Measurements from ENCODE around the gene GRK1.

- TF ChIP-seq CTCF (IDR thresholded peaks at IDR 0.05): no peak
- TF ChIP-seq POLR2AphosphoS5 (IDR thresholded peaks at IDR 0.05): no peak
- no peak for TF ChIP-seq POLR2A (IDR thresholded peaks at IDR 0.05)
These were observed 79.1 kb downstream of the GRK1 start for GRCh38 chr13:113746143-113746525.

Data from breast epithelium (tissue), 3 donors.